ENCODE measurements around the gene IL36A. TPM values are rescaled to one million over a fixed set of nuclear protein-coding genes. Genes with fewer than 3 reads are reported as not detected.

The IL36A gene
- total RNA-seq, 6 donors from 2014 or later = not detected

GRCh38 chr2:113027691-113028090, 22.4 kb downstream of the IL36A start:
- Histone ChIP-seq H3K4me1 (no peaks in the 10 kb centered on the region), H3K4me3 (no peak overlapping the region), H3K9me3 (no peaks in the 10 kb centered on the region), H3K27me3 (no peaks in the 10 kb centered on the region), H3K36me3 (no peaks in the 10 kb centered on the region), H3K27ac (no peak overlapping the region)
- no peak for TF ChIP-seq CTCF (IDR thresholded peaks at IDR 0.05)
- no peak for TF ChIP-seq POLR2A (IDR thresholded peaks at IDR 0.05)
- TF ChIP-seq POLR2AphosphoS5 (IDR thresholded peaks at IDR 0.05) = no peak
- no peak for TF ChIP-seq EP300 (IDR thresholded peaks at IDR 0.05)
- 65 to 71% methylated on average over 2 of the region's 2 CpGs for WGBS, 2 donors
- DNase-seq (no peak), ATAC-seq (ENCODE audit: low FRiP score in 2 of 2) (no peak)

GRCh38 chr2:113028112-113028511, 22.9 kb downstream of the IL36A start:
- ATAC-seq (ENCODE audit: low FRiP score in 2 of 2) (no peak), DNase-seq (no peak)
- Histone ChIP-seq H3K4me1 (no peaks in the 10 kb centered on the region), H3K9me3 (no peaks in the 10 kb centered on the region), H3K36me3 (no peaks in the 10 kb centered on the region), H3K4me3 (no peak overlapping the region), H3K27me3 (no peaks in the 10 kb centered on the region), H3K27ac (no peak overlapping the region)
- WGBS, 2 donors = 7 to 27% methylated on average over 1 of the region's 1 CpG
- TF ChIP-seq CTCF (IDR thresholded peaks at IDR 0.05) (no peak), POLR2AphosphoS5 (IDR thresholded peaks at IDR 0.05) (no peak)

GRCh38 chr2:113032737-113033136, 27.5 kb downstream of the IL36A start:
- Histone ChIP-seq H3K4me1 (no peaks in the 10 kb centered on the region), H3K27ac (no peak overlapping the region), H3K9me3 (no peaks in the 10 kb centered on the region), H3K36me3 (no peaks in the 10 kb centered on the region), H3K4me3 (no peak overlapping the region), H3K27me3 (no peaks in the 10 kb centered on the region)
- TF ChIP-seq POLR2A (IDR thresholded peaks at IDR 0.05) = no peak
- no peak for TF ChIP-seq CTCF (IDR thresholded peaks at IDR 0.05)
- no peak for TF ChIP-seq POLR2AphosphoS5 (IDR thresholded peaks at IDR 0.05)
- no peak for TF ChIP-seq EP300 (IDR thresholded peaks at IDR 0.05)
- WGBS, 2 donors = 78 to 89% methylated on average over 1 of the region's 1 CpG
- DNase-seq = no peak
- no peak for ATAC-seq (ENCODE audit: low FRiP score in 2 of 2)

- TF ChIP-seq CTCF (IDR thresholded peaks at IDR 0.05) (no peak), POLR2AphosphoS5 (IDR thresholded peaks at IDR 0.05) (no peak), EP300 (IDR thresholded peaks at IDR 0.05) (no peak), POLR2A (IDR thresholded peaks at IDR 0.05) (no peak)
- DNase-seq (no peak), ATAC-seq (ENCODE audit: low FRiP score in 2 of 2) (no peak)
- Histone ChIP-seq H3K36me3 (no peaks in the 10 kb centered on the region), H3K27me3 (no peaks in the 10 kb centered on the region), H3K4me1 (no peaks in the 10 kb centered on the region), H3K4me3 (no peak overlapping the region), H3K9me3 (no peaks in the 10 kb centered on the region), H3K27ac (no peak overlapping the region)
- 71 to 74% methylated on average over 3 of the region's 3 CpGs for WGBS, 2 donors
Measured at GRCh38 chr2:113034016-113034415, 28.8 kb downstream of the IL36A start.

- WGBS, 2 donors = 91 to 94% methylated on average over 6 to 9 of the region's 9 CpGs
- no peak for ATAC-seq (ENCODE audit: low FRiP score in 2 of 2)
- no peaks in the 10 kb centered on the region for H3K27me3 ChIP-seq
- H3K4me3 ChIP-seq = no peak overlapping the region
- TF ChIP-seq POLR2AphosphoS5 (IDR thresholded peaks at IDR 0.05) (no peak), EP300 (IDR thresholded peaks at IDR 0.05) (no peak), CTCF (IDR thresholded peaks at IDR 0.05) (no peak), POLR2A (IDR thresholded peaks at IDR 0.05) (no peak)
- no peak for DNase-seq
- H3K9me3 ChIP-seq = no peaks in the 10 kb centered on the region
- H3K36me3 ChIP-seq = no peaks in the 10 kb centered on the region
- no peak overlapping the region for H3K27ac ChIP-seq
- H3K4me1 ChIP-seq = peaks cover 0 to 3% (median 0%) of the 10 kb centered on the region in 4 donors
Measured at GRCh38 chr2:113036763-113037162, 31.5 kb downstream of the IL36A start.

Data from upper lobe of left lung (tissue), 6 donors.